MG63 (cell line): Measurements from ENCODE around the gene SPATA9. TPM values are rescaled to one million over a fixed set of nuclear protein-coding genes. Genes with fewer than 3 reads are reported as not detected.
"Not testable (repeated sequence)": the region's sequence is repeated elsewhere in the genome, so short reads cannot be mapped to it uniquely, and the experiment has no call there.

Experiments used
- DNase-seq: peaks from one replicate; pipeline ENCODE4 v3.0.0-alpha.2; 2020
- H3K27me3 ChIP-seq: fragments of 250-450 bp; sonication (Bioruptor Pico); 2 replicates; pipeline ENCODE4 v1.5.1; 2020; ENCODE audit warnings: mild to moderate bottlenecking, moderate library complexity
- H3K36me3 ChIP-seq: fragments of 250-450 bp; sonication (Bioruptor Pico); 2 replicates; pipeline ENCODE4 v1.5.1; 2020; ENCODE audit warnings: mild to moderate bottlenecking, moderate library complexity
- H3K4me3 ChIP-seq: fragments of 250-450 bp; sonication (Bioruptor Pico); 2 replicates; pipeline ENCODE4 v1.5.1; 2020; ENCODE audit warnings: mild to moderate bottlenecking, moderate library complexity
- H3K9me3 ChIP-seq: fragments of 250-450 bp; sonication (Bioruptor Pico); 2 replicates; pipeline ENCODE4 v1.5.1; 2020; ENCODE audit warnings: mild to moderate bottlenecking, moderate library complexity
- total RNA-seq: library from RNA; depleted of rRNA; stranded (reverse); fragments of >200 nt; shearing (Covaris generic); gene quantifications from 2 replicates; pipeline ENCODE4 v1.2.3, GENCODE V29; 2014; ENCODE audit warnings: low replicate concordance

SPATA9 gene
- total RNA-seq, 1 experiment from 2014 or later: 1.1 TPM

GRCh38 chr5:95634081-95634480 is 48.7 kb downstream of the SPATA9 start:
- no peak for DNase-seq
- Histone ChIP-seq H3K4me3 (no peak overlapping the region), H3K36me3 (no peaks in the 10 kb centered on the region), H3K27me3 (peaks cover 3% of the 10 kb centered on the region; the same call in 1 of the 2 replicates), H3K9me3 (no peaks in the 10 kb centered on the region)

- H3K4me3 ChIP-seq: no peak overlapping the region
- no peaks in the 10 kb centered on the region for H3K36me3 ChIP-seq
- H3K27me3 ChIP-seq: peaks cover 3% of the 10 kb centered on the region; the same call in 1 of the 2 replicates
- no peaks in the 10 kb centered on the region for H3K9me3 ChIP-seq
- no peak for DNase-seq
Observed at GRCh38 chr5:95633671-95634070, 49.1 kb downstream of the SPATA9 start.

GRCh38 chr5:95632942-95633341 is 49.8 kb downstream of the SPATA9 start:
- not testable (repeated sequence) for H3K36me3 ChIP-seq, H3K4me3 ChIP-seq, H3K27me3 ChIP-seq, DNase-seq, H3K9me3 ChIP-seq

- H3K4me3 ChIP-seq: no peak overlapping the region
Observed at GRCh38 chr5:95631991-95632675, 50.7 kb downstream of the SPATA9 start.

GRCh38 chr5:95631255-95631958 is 51.4 kb downstream of the SPATA9 start:
- H3K27me3 ChIP-seq: no peaks in the 10 kb centered on the region
- no peaks in the 10 kb centered on the region for H3K9me3 ChIP-seq
- peak; percentile 56 for DNase-seq
- no peak overlapping the region for H3K4me3 ChIP-seq
- no peaks in the 10 kb centered on the region for H3K36me3 ChIP-seq

More at GRCh38 chr5:95631991-95632675, 50.7 kb downstream of the SPATA9 start:
- H3K36me3 ChIP-seq: no peaks in the 10 kb centered on the region
- H3K9me3 ChIP-seq: no peaks in the 10 kb centered on the region
- peak; percentile 82 for DNase-seq
- no peaks in the 10 kb centered on the region for H3K27me3 ChIP-seq

GRCh38 chr5:95630394-95630917 is 52.3 kb downstream of the SPATA9 start:
- H3K27me3 ChIP-seq: no peaks in the 10 kb centered on the region
- DNase-seq: no peak
- H3K4me3 ChIP-seq: no peak overlapping the region
- no peaks in the 10 kb centered on the region for H3K9me3 ChIP-seq
- H3K36me3 ChIP-seq: no peaks in the 10 kb centered on the region

- no peaks in the 10 kb centered on the region for H3K9me3 ChIP-seq
- no peak overlapping the region for H3K4me3 ChIP-seq
- H3K36me3 ChIP-seq: no peaks in the 10 kb centered on the region
- no peak for DNase-seq
- no peaks in the 10 kb centered on the region for H3K27me3 ChIP-seq
Observed at GRCh38 chr5:95628933-95629332, 53.9 kb downstream of the SPATA9 start.

- Histone ChIP-seq H3K4me3 (no peak overlapping the region), H3K27me3 (no peaks in the 10 kb centered on the region), H3K9me3 (no peaks in the 10 kb centered on the region), H3K36me3 (no peaks in the 10 kb centered on the region)
- DNase-seq: no peak
Observed at GRCh38 chr5:95627971-95628810, 54.6 kb downstream of the SPATA9 start.

- H3K9me3 ChIP-seq: no peaks in the 10 kb centered on the region
- no peak overlapping the region for H3K4me3 ChIP-seq
- H3K27me3 ChIP-seq: no peaks in the 10 kb centered on the region
- H3K36me3 ChIP-seq: no peaks in the 10 kb centered on the region
- no peak for DNase-seq
Observed at GRCh38 chr5:95626701-95627100, 56.1 kb downstream of the SPATA9 start.

- no peak overlapping the region for H3K4me3 ChIP-seq
- no peaks in the 10 kb centered on the region for H3K9me3 ChIP-seq
- DNase-seq: no peak
- H3K27me3 ChIP-seq: no peaks in the 10 kb centered on the region
- H3K36me3 ChIP-seq: no peaks in the 10 kb centered on the region
Observed at GRCh38 chr5:95624368-95624767, 58.4 kb downstream of the SPATA9 start.

- no peak for DNase-seq
- no peaks in the 10 kb centered on the region for H3K9me3 ChIP-seq
Observed at GRCh38 chr5:95623706-95624105, 59.1 kb downstream of the SPATA9 start.

GRCh38 chr5:95621839-95622629 is 60.8 kb downstream of the SPATA9 start:
- no peaks in the 10 kb centered on the region for H3K9me3 ChIP-seq
- no peaks in the 10 kb centered on the region for H3K27me3 ChIP-seq
- no peak for DNase-seq
- no peaks in the 10 kb centered on the region for H3K36me3 ChIP-seq
- H3K4me3 ChIP-seq: no peak overlapping the region

More at GRCh38 chr5:95623706-95624105, 59.1 kb downstream of the SPATA9 start:
- Histone ChIP-seq H3K4me3 (no peak overlapping the region), H3K36me3 (no peaks in the 10 kb centered on the region), H3K27me3 (no peaks in the 10 kb centered on the region)

- no peaks in the 10 kb centered on the region for H3K9me3 ChIP-seq
Observed at GRCh38 chr5:95620870-95621838, 61.6 kb downstream of the SPATA9 start.

GRCh38 chr5:95620030-95620869 is 62.5 kb downstream of the SPATA9 start, which contains the start of gene GPR150:
Gene GPR150, plus strand, starts transcription at chr5:95620087. Its CDS starts 189 bp downstream, at chr5:95620276.
- H3K4me3 ChIP-seq: peak within 1 kb of the TSS; percentile 34
- peak; percentile 70 for DNase-seq
- H3K36me3 ChIP-seq: no peaks in the 10 kb centered on the region
- no peaks in the 10 kb centered on the region for H3K27me3 ChIP-seq
- H3K9me3 ChIP-seq: no peaks in the 10 kb centered on the region

More at GRCh38 chr5:95620870-95621838, 61.6 kb downstream of the SPATA9 start:
- Histone ChIP-seq H3K27me3 (no peaks in the 10 kb centered on the region), H3K4me3 (no peak overlapping the region), H3K36me3 (no peaks in the 10 kb centered on the region)
- DNase-seq: no peak
